ENCODE measurements around the gene FOXP1.
"Not testable (repeated sequence)": the region's sequence is repeated elsewhere in the genome, so short reads cannot be mapped to it uniquely, and the experiment has no call there.

The FOXP1 gene

GRCh38 chr3:71016178-71016845 is 567.2 kb downstream of the FOXP1 start:
- Mint-ChIP-seq H3K4me1 (ENCODE audit: low read depth) (peaks cover 77% of the 10 kb centered on the region), H3K36me3 (ENCODE audit: low read depth) (peaks cover 92% of the 10 kb centered on the region), H3K27ac (peak overlapping the region; percentile 70), H3K4me3 (no peak overlapping the region), H3K9me3 (peaks cover 7% of the 10 kb centered on the region), H3K27me3 (no peaks in the 10 kb centered on the region)
- no peak for DNase-seq

GRCh38 chr3:71014616-71015015 is 568.9 kb downstream of the FOXP1 start:
- not testable (repeated sequence) for H3K9me3 Mint-ChIP-seq, H3K4me3 Mint-ChIP-seq, DNase-seq, H3K27me3 Mint-ChIP-seq
- Mint-ChIP-seq H3K27ac (peak overlapping the region; percentile 78), H3K36me3 (ENCODE audit: low read depth) (peaks cover 91% of the 10 kb centered on the region), H3K4me1 (ENCODE audit: low read depth) (peaks cover 79% of the 10 kb centered on the region)

GRCh38 chr3:71012971-71013370 is 570.6 kb downstream of the FOXP1 start:
- H3K4me3 Mint-ChIP-seq: no peak overlapping the region
- H3K27ac Mint-ChIP-seq: peak overlapping the region; percentile 87
- no peaks in the 10 kb centered on the region for H3K27me3 Mint-ChIP-seq
- H3K36me3 Mint-ChIP-seq (ENCODE audit: low read depth): peaks cover 89% of the 10 kb centered on the region
- DNase-seq: no peak
- H3K9me3 Mint-ChIP-seq: peaks cover 7% of the 10 kb centered on the region
- H3K4me1 Mint-ChIP-seq (ENCODE audit: low read depth): peaks cover 83% of the 10 kb centered on the region

GRCh38 chr3:71011565-71012287 is 571.8 kb downstream of the FOXP1 start:
- peaks cover 92% of the 10 kb centered on the region for H3K36me3 Mint-ChIP-seq (ENCODE audit: low read depth)
- H3K27ac Mint-ChIP-seq: peak overlapping the region; percentile 97
- no peaks in the 10 kb centered on the region for H3K27me3 Mint-ChIP-seq
- no peak for DNase-seq
- peaks cover 87% of the 10 kb centered on the region for H3K4me1 Mint-ChIP-seq (ENCODE audit: low read depth)
- H3K4me3 Mint-ChIP-seq: peak overlapping the region; percentile 58
- H3K9me3 Mint-ChIP-seq: peaks cover 7% of the 10 kb centered on the region

- H3K9me3 Mint-ChIP-seq: peaks cover 7% of the 10 kb centered on the region
- H3K36me3 Mint-ChIP-seq (ENCODE audit: low read depth): peaks cover 90% of the 10 kb centered on the region
- peak overlapping the region; percentile 97 for H3K27ac Mint-ChIP-seq
- DNase-seq: peak; percentile 70
- no peaks in the 10 kb centered on the region for H3K27me3 Mint-ChIP-seq
- H3K4me1 Mint-ChIP-seq (ENCODE audit: low read depth): peaks cover 86% of the 10 kb centered on the region
- H3K4me3 Mint-ChIP-seq: peak overlapping the region; percentile 58
These were observed 572.6 kb downstream of the FOXP1 start for GRCh38 chr3:71010726-71011455.

- peaks cover 85% of the 10 kb centered on the region for H3K4me1 Mint-ChIP-seq (ENCODE audit: low read depth)
- H3K4me3 Mint-ChIP-seq: no peak overlapping the region
- H3K27ac Mint-ChIP-seq: peak overlapping the region; percentile 97
- DNase-seq: no peak
- H3K36me3 Mint-ChIP-seq (ENCODE audit: low read depth): peaks cover 88% of the 10 kb centered on the region
- H3K9me3 Mint-ChIP-seq: no peaks in the 10 kb centered on the region
- H3K27me3 Mint-ChIP-seq: no peaks in the 10 kb centered on the region
These were observed 575.1 kb downstream of the FOXP1 start for GRCh38 chr3:71008350-71008935.

GRCh38 chr3:71006810-71007785 is 576.4 kb downstream of the FOXP1 start:
- Mint-ChIP-seq H3K4me1 (ENCODE audit: low read depth) (peaks cover 87% of the 10 kb centered on the region), H3K9me3 (no peaks in the 10 kb centered on the region), H3K36me3 (ENCODE audit: low read depth) (peaks cover 88% of the 10 kb centered on the region), H3K27me3 (no peaks in the 10 kb centered on the region), H3K27ac (peak overlapping the region; percentile 97), H3K4me3 (peak overlapping the region; percentile 3)
- no peak for DNase-seq

GRCh38 chr3:71005702-71006321 is 577.7 kb downstream of the FOXP1 start:
- no peak for DNase-seq

GRCh38 chr3:71003511-71003910 is 580.0 kb downstream of the FOXP1 start:
- peak overlapping the region; percentile 81 for H3K27ac Mint-ChIP-seq
- DNase-seq: no peak
- no peaks in the 10 kb centered on the region for H3K27me3 Mint-ChIP-seq
- H3K4me1 Mint-ChIP-seq (ENCODE audit: low read depth): peaks cover 79% of the 10 kb centered on the region
- no peak overlapping the region for H3K4me3 Mint-ChIP-seq
- H3K36me3 Mint-ChIP-seq (ENCODE audit: low read depth): peaks cover 94% of the 10 kb centered on the region
- no peaks in the 10 kb centered on the region for H3K9me3 Mint-ChIP-seq

More at GRCh38 chr3:71005702-71006321, 577.7 kb downstream of the FOXP1 start:
- H3K4me3 Mint-ChIP-seq: no peak overlapping the region
- no peaks in the 10 kb centered on the region for H3K27me3 Mint-ChIP-seq
- H3K27ac Mint-ChIP-seq: peak overlapping the region; percentile 71
- H3K4me1 Mint-ChIP-seq (ENCODE audit: low read depth): peaks cover 87% of the 10 kb centered on the region
- H3K36me3 Mint-ChIP-seq (ENCODE audit: low read depth): peaks cover 91% of the 10 kb centered on the region
- no peaks in the 10 kb centered on the region for H3K9me3 Mint-ChIP-seq

GRCh38 chr3:71002298-71002697 is 581.2 kb downstream of the FOXP1 start:
- no peak overlapping the region for H3K4me3 Mint-ChIP-seq
- H3K4me1 Mint-ChIP-seq (ENCODE audit: low read depth): peaks cover 74% of the 10 kb centered on the region
- peaks cover 94% of the 10 kb centered on the region for H3K36me3 Mint-ChIP-seq (ENCODE audit: low read depth)
- H3K27ac Mint-ChIP-seq: peak overlapping the region; percentile 81
- no peaks in the 10 kb centered on the region for H3K9me3 Mint-ChIP-seq
- DNase-seq: no peak
- no peaks in the 10 kb centered on the region for H3K27me3 Mint-ChIP-seq

GRCh38 chr3:71001303-71001830 is 582.2 kb downstream of the FOXP1 start:
- peaks cover 94% of the 10 kb centered on the region for H3K36me3 Mint-ChIP-seq (ENCODE audit: low read depth)
- peaks cover 74% of the 10 kb centered on the region for H3K4me1 Mint-ChIP-seq (ENCODE audit: low read depth)
- peak overlapping the region; percentile 81 for H3K27ac Mint-ChIP-seq
- no peaks in the 10 kb centered on the region for H3K27me3 Mint-ChIP-seq
- no peak for DNase-seq
- no peak overlapping the region for H3K4me3 Mint-ChIP-seq
- no peaks in the 10 kb centered on the region for H3K9me3 Mint-ChIP-seq

- no peak for DNase-seq
- peak overlapping the region; percentile 31 for H3K27ac Mint-ChIP-seq
- H3K27me3 Mint-ChIP-seq: no peaks in the 10 kb centered on the region
- H3K36me3 Mint-ChIP-seq (ENCODE audit: low read depth): peaks cover 95% of the 10 kb centered on the region
- no peak overlapping the region for H3K4me3 Mint-ChIP-seq
- H3K4me1 Mint-ChIP-seq (ENCODE audit: low read depth): peaks cover 69% of the 10 kb centered on the region
- H3K9me3 Mint-ChIP-seq: no peaks in the 10 kb centered on the region
These were observed 583.0 kb downstream of the FOXP1 start for GRCh38 chr3:71000483-71000882.

GRCh38 chr3:70999730-71000129 is 583.8 kb downstream of the FOXP1 start:
- peaks cover 70% of the 10 kb centered on the region for H3K4me1 Mint-ChIP-seq (ENCODE audit: low read depth)
- H3K27ac Mint-ChIP-seq: peak overlapping the region; percentile 32
- H3K9me3 Mint-ChIP-seq: no peaks in the 10 kb centered on the region
- DNase-seq: no peak
- no peaks in the 10 kb centered on the region for H3K27me3 Mint-ChIP-seq
- peaks cover 95% of the 10 kb centered on the region for H3K36me3 Mint-ChIP-seq (ENCODE audit: low read depth)
- no peak overlapping the region for H3K4me3 Mint-ChIP-seq
